ENCODE results near the gene TMEFF1. TPM values are rescaled to one million over a fixed set of nuclear protein-coding genes. Genes with fewer than 3 reads are reported as not detected.
A peak's percentile ranks its signal among the peaks of the same experiment; 100 is the strongest.

The TMEFF1 gene
- total RNA-seq, 4 donors from 2014 or later, result 2.0 to 10.4 (median 4.8) TPM

- Histone ChIP-seq H3K9me3 (no peaks in the 10 kb centered on the region), H3K27ac (peak overlapping the region in 1 of 3 donors; percentile 40), H3K4me3 (replicated peaks in 1 of 3) (no peak overlapping the region), H3K27me3 (no peaks in the 10 kb centered on the region), H3K4me1 (peaks cover 0 to 6% of the 10 kb centered on the region in 2 donors), H3K36me3 (no peaks in the 10 kb centered on the region)
- DNase-seq, result peak in 1 of 2 donors; percentile 18
- intact Hi-C loops (cut with DNase I), result no loop called here
- TF ChIP-seq POLR2A (IDR thresholded peaks at IDR 0.05) (no peak), CTCF (IDR thresholded peaks at IDR 0.05) (no peak)
- 23 to 31% methylated on average over 2 of the region's 2 CpGs for WGBS, 2 donors
Observed at GRCh38 chr9:100575765-100576386, 102.9 kb downstream of the TMEFF1 start.

GRCh38 chr9:100577776-100578448 is 105.0 kb downstream of the TMEFF1 start, which contains the start of gene CAVIN4:
TSS of gene CAVIN4 (plus strand) at chr9:100578079. CDS start at chr9:100578144, 65 bp downstream.
- Histone ChIP-seq H3K27me3 (no peaks in the 10 kb centered on the region), H3K27ac (no peak within 1 kb of the TSS), H3K9me3 (no peaks in the 10 kb centered on the region), H3K36me3 (no peaks in the 10 kb centered on the region), H3K4me3 (replicated peaks in 1 of 3) (no peak within 1 kb of the TSS), H3K4me1 (peaks cover 0 to 6% of the 10 kb centered on the region in 2 donors)
- intact Hi-C loops (cut with DNase I), result no loop called here
- no peak for DNase-seq
- 92 to 93% methylated on average over 10 of the region's 10 CpGs for WGBS, 2 donors
- TF ChIP-seq CTCF (IDR thresholded peaks at IDR 0.05) (no peak), POLR2A (IDR thresholded peaks at IDR 0.05) (no peak)

GRCh38 chr9:100578610-100579009 is 105.7 kb downstream of the TMEFF1 start:
- DNase-seq, result no peak
- Histone ChIP-seq H3K27me3 (no peaks in the 10 kb centered on the region), H3K9me3 (no peaks in the 10 kb centered on the region), H3K36me3 (no peaks in the 10 kb centered on the region), H3K4me1 (peaks cover 0 to 6% of the 10 kb centered on the region in 2 donors), H3K4me3 (replicated peaks in 1 of 3) (no peak overlapping the region), H3K27ac (no peak overlapping the region)
- WGBS, 2 donors, result 91 to 98% methylated on average over 1 of the region's 1 CpG
- intact Hi-C loops (cut with DNase I), result no loop called here
- TF ChIP-seq CTCF (IDR thresholded peaks at IDR 0.05), result no peak

- Histone ChIP-seq H3K4me1 (peaks cover 0 to 6% of the 10 kb centered on the region in 2 donors), H3K27me3 (no peaks in the 10 kb centered on the region), H3K36me3 (no peaks in the 10 kb centered on the region), H3K4me3 (replicated peaks in 1 of 3) (no peak overlapping the region), H3K27ac (no peak overlapping the region), H3K9me3 (no peaks in the 10 kb centered on the region)
- intact Hi-C loops (cut with DNase I), result no loop called here
- TF ChIP-seq POLR2A (IDR thresholded peaks at IDR 0.05), result no peak
- TF ChIP-seq CTCF (IDR thresholded peaks at IDR 0.05), result no peak
- WGBS, 2 donors, result 84 to 85% methylated on average over 2 of the region's 2 CpGs
- no peak for DNase-seq
Observed at GRCh38 chr9:100579665-100580064, 106.7 kb downstream of the TMEFF1 start.

- WGBS, 2 donors, result 65 to 68% methylated on average over 3 of the region's 3 CpGs
- no peaks in the 10 kb centered on the region for H3K9me3 ChIP-seq
- TF ChIP-seq CTCF (IDR thresholded peaks at IDR 0.05) (no peak), POLR2A (IDR thresholded peaks at IDR 0.05) (no peak)
- H3K27me3 ChIP-seq, result no peaks in the 10 kb centered on the region
- H3K4me3 ChIP-seq (replicated peaks in 1 of 3), result no peak overlapping the region
- DNase-seq, result peak in 1 of 2 donors; percentile 34
- no peaks in the 10 kb centered on the region for H3K36me3 ChIP-seq
- intact Hi-C loops (cut with DNase I), result no loop called here
- peaks cover 0 to 6% of the 10 kb centered on the region in 2 donors for H3K4me1 ChIP-seq
- H3K27ac ChIP-seq, result no peak overlapping the region
Observed at GRCh38 chr9:100580257-100580656, 107.3 kb downstream of the TMEFF1 start.

All from thyroid gland (tissue), 4 donors.